H1 (cell line): Measurements from ENCODE around the gene HMGN2. TPM values are rescaled to one million over a fixed set of nuclear protein-coding genes. Genes with fewer than 3 reads are reported as not detected.
A peak's percentile ranks its signal among the peaks of the same experiment; 100 is the strongest.

Experiments used
- ASH2L ChIP-seq: fragments of 200-600, 300-600 bp; sonication (generic); IDR thresholded peaks from one replicate; pipeline ENCODE4 v1.7.1; 2017; ENCODE audit warnings: low read length
- CREB1 ChIP-seq: IDR thresholded peaks from 2 replicates; pipeline ENCODE4 v1.6.1; 2012; ENCODE audit warnings: inconsistent platforms
- EGR1 ChIP-seq: IDR thresholded peaks from 2 replicates; pipeline ENCODE4 v1.6.1; 2011; ENCODE audit warnings: low read depth, low read length, borderline replicate concordance
- JUN ChIP-seq: IDR thresholded peaks from 2 replicates; pipeline ENCODE4 v1.6.1; 2011; ENCODE audit warnings: low read depth, mild to moderate bottlenecking, improper control_type of control experiment, low read length
- KDM5A ChIP-seq: fragments of 200-600 bp; IDR thresholded peaks from 2 replicates; pipeline ENCODE4 v1.7.1; 2012; ENCODE audit warnings: mild to moderate bottlenecking, low read length, inconsistent platforms, mixed read lengths
- NANOG ChIP-seq: IDR thresholded peaks from 2 replicates; pipeline ENCODE4 v1.6.1; 2011; ENCODE audit warnings: low read length, low read depth, mild to moderate bottlenecking, inconsistent platforms; ENCODE audit not compliant: insufficient read depth, poor library complexity, severe bottlenecking
- NRF1 ChIP-seq: IDR thresholded peaks from 2 replicates; pipeline ENCODE4 v1.6.1; 2011; ENCODE audit warnings: mild to moderate bottlenecking, low read depth, low read length, improper control_type of control experiment
- POLR2AphosphoS5 ChIP-seq: IDR thresholded peaks from 2 replicates; pipeline ENCODE4 v1.6.1; 2011; ENCODE audit warnings: low read depth, low read length
- POU5F1 ChIP-seq: IDR thresholded peaks from 2 replicates; pipeline ENCODE4 v1.6.1; 2011; ENCODE audit warnings: low read depth, mild to moderate bottlenecking, low read length, moderate library complexity
- RBBP5 ChIP-seq: IDR thresholded peaks from 2 replicates; pipeline ENCODE4 v1.7.1; 2012; ENCODE audit warnings: low read depth, mild to moderate bottlenecking, inconsistent platforms, low read length, moderate library complexity, borderline replicate concordance
- RFX5 ChIP-seq: IDR thresholded peaks from 2 replicates; pipeline ENCODE4 v1.6.1; 2011; ENCODE audit warnings: low read depth, low read length, improper control_type of control experiment, borderline replicate concordance
- SP2 ChIP-seq: IDR thresholded peaks from 2 replicates; pipeline ENCODE4 v1.6.1; 2012; ENCODE audit warnings: mild to moderate bottlenecking, low read length, inconsistent platforms
- SP4 ChIP-seq: IDR thresholded peaks from 2 replicates; pipeline ENCODE4 v1.6.1; 2012; ENCODE audit warnings: low read length, inconsistent platforms
- TBP ChIP-seq: IDR thresholded peaks from 2 replicates; pipeline ENCODE4 v1.6.1; 2011; ENCODE audit warnings: low read depth, low read length, improper control_type of control experiment
- polyA plus RNA-seq, 7 experiments: library from polyadenylated mRNA; depleted of rRNA in 3 of 7; stranded (reverse) in 5 of 7; unstranded in 2 of 7; fragments of >200 nt in 5 of 7; fragments of 200-250 nt in 2 of 7; gene quantifications; 1 replicate in 5 of 7; 2 replicates in 1 of 7; 4 replicates in 1 of 7; pipeline versions ENCODE4 v1.2.1 to v1.2.3, GENCODE V29; 2011 to 2013; ENCODE audit warnings: missing spikeins in 2 of 7, mixed read lengths in 2 of 7
- total RNA-seq: library from RNA; stranded (reverse); fragmentation: NEBNext Ultra II Directional; extraction: Animal tissue kit (Norgen Biotek cat#: 25700); gene quantifications from 2 replicates; pipeline ENCODE4 v1.2.1, GENCODE V29; 2021
- TF ChIP-seq, protein P1 (sequence below): IDR thresholded peaks from 2 replicates; pipeline ENCODE4 v1.6.1; 2012; ENCODE audit warnings: low read length, inconsistent platforms

The HMGN2 gene
- total and polyA plus RNA-seq, 2 of the 8 experiments (the other 6 are each of a cell fraction or from before 2014, with no cell fraction given), result 254 to 453 TPM

DNA sequence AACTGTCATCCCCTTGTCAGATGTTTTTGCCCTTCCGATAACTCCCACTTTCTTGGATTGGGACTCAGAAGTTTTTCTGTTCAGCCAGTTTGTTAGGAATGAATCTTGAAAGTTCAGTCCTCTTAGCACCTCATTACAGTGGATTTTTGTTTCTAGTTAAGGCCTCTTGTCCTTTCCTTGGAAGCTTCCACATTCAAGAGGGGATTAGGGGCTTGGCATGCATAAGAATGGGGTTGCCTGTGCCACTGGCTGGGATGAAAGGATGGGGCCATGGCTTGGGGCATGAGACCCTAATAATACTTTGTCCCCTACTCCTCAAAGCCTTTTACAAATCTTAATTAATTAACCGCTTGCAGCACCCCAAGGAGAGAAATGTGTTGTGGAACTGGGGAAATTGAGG is 42.5 kb upstream of the HMGN2 start (continued):
- TF ChIP-seq SP4 (no peak), EGR1 (no peak), TBP (no peak), POU5F1 (peak; percentile 97), SP2 (no peak), KDM5A (no peak), NRF1 (no peak), RFX5 (no peak), JUN (no peak), RBBP5 (no peak), POLR2AphosphoS5 (peak; percentile 73; the same call in 1 of the 2 replicates), CREB1 (no peak), NANOG (peak; percentile 64), ASH2L (no peak)
- TF ChIP-seq, protein P1, sequence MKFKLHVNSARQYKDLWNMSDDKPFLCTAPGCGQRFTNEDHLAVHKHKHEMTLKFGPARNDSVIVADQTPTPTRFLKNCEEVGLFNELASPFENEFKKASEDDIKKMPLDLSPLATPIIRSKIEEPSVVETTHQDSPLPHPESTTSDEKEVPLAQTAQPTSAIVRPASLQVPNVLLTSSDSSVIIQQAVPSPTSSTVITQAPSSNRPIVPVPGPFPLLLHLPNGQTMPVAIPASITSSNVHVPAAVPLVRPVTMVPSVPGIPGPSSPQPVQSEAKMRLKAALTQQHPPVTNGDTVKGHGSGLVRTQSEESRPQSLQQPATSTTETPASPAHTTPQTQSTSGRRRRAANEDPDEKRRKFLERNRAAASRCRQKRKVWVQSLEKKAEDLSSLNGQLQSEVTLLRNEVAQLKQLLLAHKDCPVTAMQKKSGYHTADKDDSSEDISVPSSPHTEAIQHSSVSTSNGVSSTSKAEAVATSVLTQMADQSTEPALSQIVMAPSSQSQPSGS, result peak; percentile 26; the same call in 1 of the 2 replicates
